PC-3 (cell line): ENCODE results near the gene CDH13. TPM values are rescaled to one million over a fixed set of nuclear protein-coding genes. Genes with fewer than 3 reads are reported as not detected.

Source experiments
- ATAC-seq: fragments of 200-7000 bp; cut with Tn5 transposase; 2 replicates; pipeline ENCODE4 v1.9.1; 2020; ENCODE audit warnings: mild to moderate bottlenecking, moderate library complexity
- Bru-seq: library from RNA; stranded (reverse); fragments of 400-500 nt; gene quantifications from one replicate; lab custom pipeline; 2021; lab: Mats Ljungman, UMichigan
- BruChase-seq, 2 experiments: library from RNA; stranded (reverse); fragments of 400-500 nt; gene quantifications; one replicate each; lab custom pipeline; 2021; lab: Mats Ljungman, UMichigan
- BruUV-seq: library from RNA; stranded (reverse); fragments of 400-500 nt; replicated peaks from 2 replicates; lab custom pipeline; 2021; lab: Mats Ljungman, UMichigan
- CTCF ChIA-PET: fragments of 300-600 bp; sonication (Branson Sonifier 250); formaldehyde crosslinking; loops from one replicate; lab custom pipeline; 2022; ENCODE audit warnings: antibody characterized with exemption; lab: Charles Lee
- POLR2A ChIA-PET: fragments of 300-600 bp; sonication (Branson Sonifier 250); formaldehyde crosslinking; loops from one replicate; lab custom pipeline; 2022; ENCODE audit warnings: antibody characterized with exemption; ENCODE audit not compliant: unreplicated experiment; lab: Charles Lee
- DNase-seq: peaks from one replicate; pipeline ENCODE4 v3.0.0-alpha.2; 2015
- H2AFZ ChIP-seq: fragments of 300-600 bp; sonication (generic); 2 replicates; pipeline ENCODE4 v1.6.0; 2016; ENCODE audit warnings: antibody characterized with exemption, low read length
- H3F3A ChIP-seq: fragments of 300-600 bp; sonication (generic); one replicate; pipeline ENCODE4 v1.6.0; 2017; ENCODE audit warnings: antibody characterized with exemption, low read length, control low read depth, mild to moderate bottlenecking; ENCODE audit not compliant: unreplicated experiment
- H3K27ac ChIP-seq: fragments of 300-600 bp; sonication (generic); 2 replicates; pipeline ENCODE4 v1.5.1; 2016; ENCODE audit warnings: mild to moderate bottlenecking, low read length
- H3K27me3 ChIP-seq: fragments of 300-600 bp; sonication (generic); 2 replicates; pipeline ENCODE4 v1.6.1; 2016; ENCODE audit warnings: low read length, mixed read lengths
- H3K36me3 ChIP-seq: fragments of 300-600 bp; sonication (generic); 2 replicates; pipeline ENCODE4 v1.6.1; 2016; ENCODE audit warnings: low read depth, mixed run types, low read length, mixed read lengths
- H3K4me1 ChIP-seq: fragments of 300-600 bp; sonication (generic); 2 replicates; pipeline ENCODE4 v1.5.1; 2016; ENCODE audit warnings: low read length; ENCODE audit not compliant: insufficient read depth
- H3K4me2 ChIP-seq: fragments of 300-600 bp; sonication (generic); 2 replicates; pipeline ENCODE4 v1.6.0; 2016; ENCODE audit warnings: low read length
- H3K4me3 ChIP-seq: fragments of 300-600 bp; sonication (generic); 2 replicates; pipeline ENCODE4 v1.5.1; 2016; ENCODE audit warnings: mild to moderate bottlenecking, low read length, mixed read lengths
- H3K79me2 ChIP-seq: fragments of 300-600 bp; sonication (generic); 2 replicates; pipeline ENCODE4 v1.6.1; 2017; ENCODE audit warnings: low read length, mixed read lengths
- H3K9ac ChIP-seq: fragments of 300-600 bp; sonication (generic); 2 replicates; pipeline ENCODE4 v1.6.0; 2016; ENCODE audit warnings: mild to moderate bottlenecking, low read length
- H3K9me2 ChIP-seq: fragments of 300-600 bp; sonication (generic); replicated peaks from 2 replicates; pipeline ENCODE4 v1.6.1; 2016; ENCODE audit warnings: mixed run types, low read length, mixed read lengths
- H3K9me3 ChIP-seq: fragments of 300-600 bp; sonication (generic); 2 replicates; pipeline ENCODE4 v1.6.1; 2016; ENCODE audit warnings: low read length, mixed read lengths
- H4K20me1 ChIP-seq: fragments of 300-600 bp; sonication (generic); 2 replicates; pipeline ENCODE4 v1.6.1; 2016; ENCODE audit warnings: low read length, mixed read lengths
- EZH2 ChIP-seq: fragments of 300-600 bp; sonication (generic); IDR thresholded peaks from one replicate; pipeline ENCODE4 v1.6.1; 2017; ENCODE audit warnings: antibody characterized with exemption, mild to moderate bottlenecking, low read length; ENCODE audit not compliant: unreplicated experiment
- EZH2phosphoT487 ChIP-seq: fragments of 300-600 bp; sonication (generic); IDR thresholded peaks from 2 replicates; pipeline ENCODE4 v1.6.1; 2018; ENCODE audit warnings: mild to moderate bottlenecking, antibody characterized with exemption, low read length, borderline replicate concordance
- intact Hi-C: fragments of 100-400 bp; cut with micrococcal nuclease; formaldehyde crosslinking; loops from 2 replicates; pipeline ENCODE4 v1.9.0; 2023
- long read RNA-seq: library from polyadenylated mRNA; unstranded; transcript quantifications from one replicate; pipeline ENCODE4 v2.0.0, GENCODE V29; 2021; ENCODE audit not compliant: unreplicated experiment
- total RNA-seq: library from RNA; depleted of rRNA; stranded (reverse); fragments of >200 nt; gene quantifications from 2 replicates; pipeline ENCODE4 v1.2.3, GENCODE V29; 2014; rRNA removed
- TF ChIP-seq, protein P1 (sequence below): fragments of 300-600 bp; sonication (generic); conservative IDR thresholded peaks from 2 replicates; pipeline ENCODE4 v1.5.1; 2017; ENCODE audit warnings: antibody characterized with exemption, low read depth, mild to moderate bottlenecking, low read length

CDH13 gene
- total RNA-seq (0.36 TPM in 1 of 2 replicates, not detected in the other), Bru-seq, nascent RNA (percentile 8 among the genes with signal in this experiment), BruChase-seq, experiment 1, labeled RNA remaining after a 6-hour chase (percentile 5 among the genes with signal in this experiment), BruChase-seq, experiment 2, labeled RNA remaining after a 2-hour chase (percentile 6 among the genes with signal in this experiment)
- long read RNA-seq, partial matches to known transcripts, result 0 of 1 reads
- long read RNA-seq, other reads (novel, unspliced or antisense), result 1 of 1 reads

GRCh38 chr16:82626791-82627261 is at the start of gene CDH13:
Gene CDH13, plus strand, starts transcription at chr16:82626969.
- TF ChIP-seq, protein P1, sequence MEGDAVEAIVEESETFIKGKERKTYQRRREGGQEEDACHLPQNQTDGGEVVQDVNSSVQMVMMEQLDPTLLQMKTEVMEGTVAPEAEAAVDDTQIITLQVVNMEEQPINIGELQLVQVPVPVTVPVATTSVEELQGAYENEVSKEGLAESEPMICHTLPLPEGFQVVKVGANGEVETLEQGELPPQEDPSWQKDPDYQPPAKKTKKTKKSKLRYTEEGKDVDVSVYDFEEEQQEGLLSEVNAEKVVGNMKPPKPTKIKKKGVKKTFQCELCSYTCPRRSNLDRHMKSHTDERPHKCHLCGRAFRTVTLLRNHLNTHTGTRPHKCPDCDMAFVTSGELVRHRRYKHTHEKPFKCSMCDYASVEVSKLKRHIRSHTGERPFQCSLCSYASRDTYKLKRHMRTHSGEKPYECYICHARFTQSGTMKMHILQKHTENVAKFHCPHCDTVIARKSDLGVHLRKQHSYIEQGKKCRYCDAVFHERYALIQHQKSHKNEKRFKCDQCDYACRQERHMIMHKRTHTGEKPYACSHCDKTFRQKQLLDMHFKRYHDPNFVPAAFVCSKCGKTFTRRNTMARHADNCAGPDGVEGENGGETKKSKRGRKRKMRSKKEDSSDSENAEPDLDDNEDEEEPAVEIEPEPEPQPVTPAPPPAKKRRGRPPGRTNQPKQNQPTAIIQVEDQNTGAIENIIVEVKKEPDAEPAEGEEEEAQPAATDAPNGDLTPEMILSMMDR, result no peak
- TF ChIP-seq EZH2phosphoT487, result no peak
- no peak for TF ChIP-seq EZH2
- ChIA-PET POLR2A (no interaction called here), CTCF (no interaction called here)
- no peak for ATAC-seq
- Histone ChIP-seq H3K4me3 (peak within 1 kb of the TSS; percentile 56), H2AFZ (peak within 1 kb of the TSS; percentile 76), H3K4me1 (peaks cover 39% of the 10 kb centered on the region), H3K9me2 (no peaks in the 10 kb centered on the region), H3K27ac (no peak within 1 kb of the TSS), H3K79me2 (no peaks in the 10 kb centered on the region), H3K9me3 (no peaks in the 10 kb centered on the region), H3K36me3 (no peaks in the 10 kb centered on the region), H3K27me3 (no peaks in the 10 kb centered on the region), H4K20me1 (no peaks in the 10 kb centered on the region), H3K9ac (peak within 1 kb of the TSS; percentile 25; the same call in 1 of the 2 replicates), H3F3A (no peaks in the 10 kb centered on the region), H3K4me2 (peak within 1 kb of the TSS; percentile 84)
- intact Hi-C loops, result no loop called here
- no peak for DNase-seq
- no TSS peak for BruUV-seq

- no peak for TF ChIP-seq EZH2
- no peak for TF ChIP-seq EZH2phosphoT487
- TF ChIP-seq, protein P1, result peak; percentile 50
- Histone ChIP-seq H3K36me3 (no peaks in the 10 kb centered on the region), H3K4me3 (no peak overlapping the region), H3K9me2 (no peaks in the 10 kb centered on the region), H3K27me3 (peaks cover 17% of the 10 kb centered on the region), H3K9ac (no peak overlapping the region), H3F3A (no peaks in the 10 kb centered on the region), H3K79me2 (no peaks in the 10 kb centered on the region), H3K9me3 (no peaks in the 10 kb centered on the region), H4K20me1 (no peaks in the 10 kb centered on the region), H2AFZ (no peak overlapping the region), H3K27ac (no peak overlapping the region), H3K4me1 (no peaks in the 10 kb centered on the region), H3K4me2 (no peak overlapping the region)
- BruUV-seq, result no TSS peak
- intact Hi-C loops, result loop anchor here (2.0 kb wide), 1 partner anchor 318 kb away; no protein-coding TSS in a partner anchor
- ATAC-seq, result peak; percentile 59; the same call in 1 of the 2 replicates
- ChIA-PET POLR2A (no interaction called here), CTCF (interaction anchor here (1.0 kb wide), 1 partner anchor 212 kb away, joined by 3 read pairs; no protein-coding TSS in a partner anchor)
- DNase-seq, result peak; percentile 10
These were observed 46.4 kb upstream of the CDH13 start for GRCh38 chr16:82580298-82580890.

DNA sequence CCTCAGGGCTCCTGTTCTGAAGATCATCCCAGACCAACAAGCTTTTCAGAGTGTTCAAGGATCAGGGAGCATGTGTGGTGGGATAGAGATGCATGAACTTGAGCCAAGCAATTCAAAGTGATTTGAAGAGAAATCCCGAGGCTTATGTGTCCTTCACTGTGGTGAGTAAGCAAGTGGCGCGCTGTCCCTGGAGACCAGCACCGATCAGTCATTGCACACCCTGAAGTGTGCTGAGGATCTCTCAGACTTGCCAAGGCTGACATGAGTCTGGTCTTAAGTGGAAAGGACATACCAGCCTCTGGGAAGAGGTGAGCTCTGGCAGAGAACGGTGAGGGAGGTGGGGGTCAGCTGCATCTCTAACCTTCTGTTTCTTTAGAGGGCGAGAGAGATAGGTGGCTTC is 43.8 kb upstream of the CDH13 start:
- CTCF ChIA-PET, result no interaction called here
- H3K9ac ChIP-seq, result no peak overlapping the region
- intact Hi-C loops, result no loop called here
- no peaks in the 10 kb centered on the region for H3F3A ChIP-seq
- H3K79me2 ChIP-seq, result no peaks in the 10 kb centered on the region
- POLR2A ChIA-PET, result no interaction called here
- TF ChIP-seq EZH2phosphoT487 (no peak), EZH2 (no peak)
- TF ChIP-seq, protein P1, result no peak
- no peaks in the 10 kb centered on the region for H3K9me2 ChIP-seq
- no peak overlapping the region for H2AFZ ChIP-seq
- DNase-seq (no peak), ATAC-seq (no peak)
- no peak overlapping the region for H3K4me3 ChIP-seq
- no peaks in the 10 kb centered on the region for H3K4me1 ChIP-seq
- H4K20me1 ChIP-seq, result no peaks in the 10 kb centered on the region
- no peaks in the 10 kb centered on the region for H3K36me3 ChIP-seq
- H3K9me3 ChIP-seq, result no peaks in the 10 kb centered on the region
- H3K27ac ChIP-seq, result no peak overlapping the region
- BruUV-seq, result no TSS peak
- H3K4me2 ChIP-seq, result no peak overlapping the region
- H3K27me3 ChIP-seq, result peaks cover 33% of the 10 kb centered on the region
